ENCODE data around the gene DENND4C. TPM values are rescaled to one million over a fixed set of nuclear protein-coding genes. Genes with fewer than 3 reads are reported as not detected.

Gene DENND4C
- total RNA-seq, 4 donors from 2014 or later = 101 to 143 (median 110) TPM

GRCh38 chr9:19408316-19408692 is 177.8 kb downstream of the DENND4C start:
- intact Hi-C loops (cut with DNase I; ENCODE audit: low total_unique reads) = no loop called here
- Histone ChIP-seq H3K27ac (peak overlapping the region; percentile 80 to 86 (median 82)), H3K27me3 (no peaks in the 10 kb centered on the region), H3K4me3 (peak overlapping the region; percentile 16 to 86 (median 65)), H3K36me3 (no peaks in the 10 kb centered on the region), H3K4me1 (peaks cover 0 to 24% (median 6%) of the 10 kb centered on the region in 4 donors), H3K9me3 (no peaks in the 10 kb centered on the region)
- in situ Hi-C loops (cut with MboI; ENCODE audit: low pct_ligation_motif_present in 1 of 4, low pct_unique_long_range_greater_than_20kb in 1 of 4, low sequenced_read_pairs in 3 of 4) = no loop called here
- DNase-seq = no peak
- TF ChIP-seq, protein P1, sequence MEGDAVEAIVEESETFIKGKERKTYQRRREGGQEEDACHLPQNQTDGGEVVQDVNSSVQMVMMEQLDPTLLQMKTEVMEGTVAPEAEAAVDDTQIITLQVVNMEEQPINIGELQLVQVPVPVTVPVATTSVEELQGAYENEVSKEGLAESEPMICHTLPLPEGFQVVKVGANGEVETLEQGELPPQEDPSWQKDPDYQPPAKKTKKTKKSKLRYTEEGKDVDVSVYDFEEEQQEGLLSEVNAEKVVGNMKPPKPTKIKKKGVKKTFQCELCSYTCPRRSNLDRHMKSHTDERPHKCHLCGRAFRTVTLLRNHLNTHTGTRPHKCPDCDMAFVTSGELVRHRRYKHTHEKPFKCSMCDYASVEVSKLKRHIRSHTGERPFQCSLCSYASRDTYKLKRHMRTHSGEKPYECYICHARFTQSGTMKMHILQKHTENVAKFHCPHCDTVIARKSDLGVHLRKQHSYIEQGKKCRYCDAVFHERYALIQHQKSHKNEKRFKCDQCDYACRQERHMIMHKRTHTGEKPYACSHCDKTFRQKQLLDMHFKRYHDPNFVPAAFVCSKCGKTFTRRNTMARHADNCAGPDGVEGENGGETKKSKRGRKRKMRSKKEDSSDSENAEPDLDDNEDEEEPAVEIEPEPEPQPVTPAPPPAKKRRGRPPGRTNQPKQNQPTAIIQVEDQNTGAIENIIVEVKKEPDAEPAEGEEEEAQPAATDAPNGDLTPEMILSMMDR (IDR thresholded peaks at IDR 0.05) = no peak
- TF ChIP-seq EP300 (IDR thresholded peaks at IDR 0.05; ENCODE audit: low read depth) (no peak), POLR2AphosphoS5 (IDR thresholded peaks at IDR 0.05) (no peak), POLR2A (IDR thresholded peaks at IDR 0.05) (no peak)
- 5 to 33% methylated on average over 2 to 19 of the region's 20 CpGs for WGBS, 2 donors (ENCODE audit: low coverage in 1 of 2)

DNA sequence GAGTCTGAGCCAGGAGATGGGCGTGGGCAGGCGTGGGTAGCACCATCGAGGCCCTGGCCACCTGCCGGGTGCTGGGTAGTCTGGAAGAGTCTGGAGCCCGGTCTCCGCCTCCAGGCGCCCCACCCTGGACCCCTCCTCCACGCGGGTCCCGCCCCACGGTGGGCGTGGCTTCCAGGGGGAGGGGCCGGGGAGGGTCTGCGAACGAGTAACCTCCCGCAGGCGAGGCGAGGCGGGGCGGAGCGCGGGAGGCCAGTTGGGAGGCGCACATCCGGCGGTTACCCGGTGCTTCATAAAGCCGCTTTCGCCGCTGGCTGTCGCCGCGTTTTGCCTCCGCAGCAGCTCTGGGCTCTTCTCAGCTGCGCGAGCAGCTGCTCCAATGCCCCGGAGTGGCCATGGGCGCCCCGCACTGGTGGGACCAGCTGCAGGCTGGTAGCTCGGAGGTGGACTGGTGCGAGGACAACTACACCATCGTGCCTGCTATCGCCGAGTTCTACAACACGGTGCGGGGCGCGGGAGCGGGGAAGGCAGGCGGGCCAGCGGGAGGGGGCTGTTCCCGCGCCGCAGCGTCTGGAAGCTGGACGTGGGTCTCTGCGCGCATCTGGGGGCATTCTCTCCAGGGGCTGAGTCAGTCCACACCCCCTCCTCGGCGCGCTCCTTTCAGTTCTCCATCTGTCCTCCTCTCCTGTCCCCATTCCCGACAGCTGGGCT is 178.4 kb downstream of the DENND4C start, which contains the start of gene ACER2:
TSS of gene ACER2 (plus strand) at position 317 of the 708 bp plus-strand sequence. CDS start at position 393, 76 bp downstream.
- no peaks in the 10 kb centered on the region for H3K9me3 ChIP-seq
- intact Hi-C loops (cut with DNase I; ENCODE audit: low total_unique reads) = no loop called here

GRCh38 chr9:19409401-19410194 is 179.1 kb downstream of the DENND4C start:
- TF ChIP-seq, protein P1 (IDR thresholded peaks at IDR 0.05) = no peak
- no peak for TF ChIP-seq POLR2A (IDR thresholded peaks at IDR 0.05)
- TF ChIP-seq POLR2AphosphoS5 (IDR thresholded peaks at IDR 0.05) = no peak
- no peak for TF ChIP-seq EP300 (IDR thresholded peaks at IDR 0.05; ENCODE audit: low read depth)
- Histone ChIP-seq H3K27me3 (no peaks in the 10 kb centered on the region), H3K27ac (peak overlapping the region; percentile 80 to 86 (median 82)), H3K9me3 (no peaks in the 10 kb centered on the region), H3K36me3 (no peaks in the 10 kb centered on the region), H3K4me3 (peak overlapping the region; percentile 57 to 86 (median 65)), H3K4me1 (peaks cover 0 to 17% (median 6%) of the 10 kb centered on the region in 4 donors)
- intact Hi-C loops (cut with DNase I; ENCODE audit: low total_unique reads) = no loop called here
- peak; percentile 27 for DNase-seq
- 4 to 26% methylated on average over 4 to 17 of the region's 17 CpGs for WGBS, 2 donors (ENCODE audit: low coverage in 1 of 2)
- in situ Hi-C loops (cut with MboI; ENCODE audit: low pct_ligation_motif_present in 1 of 4, low pct_unique_long_range_greater_than_20kb in 1 of 4, low sequenced_read_pairs in 3 of 4) = no loop called here

More for the DNA sequence above, 178.4 kb downstream of the DENND4C start, which contains the start of gene ACER2:
- peak; percentile 96 for DNase-seq
- 0% methylated on average over 13 of the region's 61 CpGs; no CpG with 5 or more reads in 1 of the 2 donors for WGBS, 2 donors (ENCODE audit: low coverage in 1 of 2)
- in situ Hi-C loops (cut with MboI; ENCODE audit: low pct_ligation_motif_present in 1 of 4, low pct_unique_long_range_greater_than_20kb in 1 of 4, low sequenced_read_pairs in 3 of 4) = no loop called here
- peaks cover 0 to 24% (median 6%) of the 10 kb centered on the region in 4 donors for H3K4me1 ChIP-seq
- H3K4me3 ChIP-seq = peak within 1 kb of the TSS; percentile 57 to 86 (median 65)
- TF ChIP-seq, protein P1 (IDR thresholded peaks at IDR 0.05) = no peak
- TF ChIP-seq EP300 (IDR thresholded peaks at IDR 0.05; ENCODE audit: low read depth) = no peak
- TF ChIP-seq POLR2AphosphoS5 (IDR thresholded peaks at IDR 0.05) = peak; percentile 93 to 96 (median 94)
- TF ChIP-seq POLR2A (IDR thresholded peaks at IDR 0.05) = peak; percentile 89
- peak within 1 kb of the TSS; percentile 80 to 86 (median 82) for H3K27ac ChIP-seq
- no peaks in the 10 kb centered on the region for H3K36me3 ChIP-seq
- no peaks in the 10 kb centered on the region for H3K27me3 ChIP-seq

GRCh38 chr9:19410195-19410503 is 179.7 kb downstream of the DENND4C start:
- H3K4me1 ChIP-seq = peaks cover 0 to 17% (median 6%) of the 10 kb centered on the region in 4 donors
- no peak overlapping the region for H3K27ac ChIP-seq
- DNase-seq = no peak
- TF ChIP-seq, protein P1 (IDR thresholded peaks at IDR 0.05) = no peak
- TF ChIP-seq POLR2A (IDR thresholded peaks at IDR 0.05) (no peak), EP300 (IDR thresholded peaks at IDR 0.05; ENCODE audit: low read depth) (no peak), POLR2AphosphoS5 (IDR thresholded peaks at IDR 0.05) (no peak)
- no peaks in the 10 kb centered on the region for H3K27me3 ChIP-seq
- intact Hi-C loops (cut with DNase I; ENCODE audit: low total_unique reads) = no loop called here
- H3K9me3 ChIP-seq = no peaks in the 10 kb centered on the region
- H3K4me3 ChIP-seq = peak overlapping the region in 2 of 4 donors; percentile 65 to 86
- no peaks in the 10 kb centered on the region for H3K36me3 ChIP-seq
- in situ Hi-C loops (cut with MboI; ENCODE audit: low pct_ligation_motif_present in 1 of 4, low pct_unique_long_range_greater_than_20kb in 1 of 4, low sequenced_read_pairs in 3 of 4) = no loop called here
- 97% methylated on average over 2 of the region's 2 CpGs; no CpG with 5 or more reads in 1 of the 2 donors for WGBS, 2 donors (ENCODE audit: low coverage in 1 of 2)

All from transverse colon (tissue), 4 donors.